Memory B cell (primary cell): ENCODE measurements around the gene SP100.
A peak's percentile ranks its signal among the peaks of the same experiment; 100 is the strongest.

Experiments
- ATAC-seq: fragments of 150-1000 bp; cut with Tn5 transposase; 2 replicates; pipeline ENCODE4 v1.10.0; 2021; ENCODE audit warnings: low read depth, mild to moderate bottlenecking, moderate library complexity
- DNase-seq, 2 donors: peaks; one replicate each; pipeline ENCODE4 v3.0.0; 2022; ENCODE audit warnings: low spot score in 2 of 2
- H3K27ac Mint-ChIP-seq: one replicate; pipeline ENCODE4 v1.8.0; 2022; ENCODE audit warnings: mild to moderate bottlenecking, moderate library complexity, mixed read lengths
- H3K27me3 Mint-ChIP-seq: one replicate; pipeline ENCODE4 v1.8.0; 2022; ENCODE audit warnings: mixed read lengths
- H3K36me3 Mint-ChIP-seq: one replicate; pipeline ENCODE4 v1.8.0; 2022; ENCODE audit warnings: mild to moderate bottlenecking, mixed read lengths
- H3K4me1 Mint-ChIP-seq: one replicate; pipeline ENCODE4 v1.8.0; 2022; ENCODE audit warnings: mixed read lengths
- H3K4me3 Mint-ChIP-seq: one replicate; pipeline ENCODE4 v1.8.0; 2022; ENCODE audit warnings: mild to moderate bottlenecking, moderate library complexity, mixed read lengths
- H3K9me3 Mint-ChIP-seq: one replicate; pipeline ENCODE4 v1.8.0; 2022; ENCODE audit warnings: mixed read lengths

Gene SP100

DNA sequence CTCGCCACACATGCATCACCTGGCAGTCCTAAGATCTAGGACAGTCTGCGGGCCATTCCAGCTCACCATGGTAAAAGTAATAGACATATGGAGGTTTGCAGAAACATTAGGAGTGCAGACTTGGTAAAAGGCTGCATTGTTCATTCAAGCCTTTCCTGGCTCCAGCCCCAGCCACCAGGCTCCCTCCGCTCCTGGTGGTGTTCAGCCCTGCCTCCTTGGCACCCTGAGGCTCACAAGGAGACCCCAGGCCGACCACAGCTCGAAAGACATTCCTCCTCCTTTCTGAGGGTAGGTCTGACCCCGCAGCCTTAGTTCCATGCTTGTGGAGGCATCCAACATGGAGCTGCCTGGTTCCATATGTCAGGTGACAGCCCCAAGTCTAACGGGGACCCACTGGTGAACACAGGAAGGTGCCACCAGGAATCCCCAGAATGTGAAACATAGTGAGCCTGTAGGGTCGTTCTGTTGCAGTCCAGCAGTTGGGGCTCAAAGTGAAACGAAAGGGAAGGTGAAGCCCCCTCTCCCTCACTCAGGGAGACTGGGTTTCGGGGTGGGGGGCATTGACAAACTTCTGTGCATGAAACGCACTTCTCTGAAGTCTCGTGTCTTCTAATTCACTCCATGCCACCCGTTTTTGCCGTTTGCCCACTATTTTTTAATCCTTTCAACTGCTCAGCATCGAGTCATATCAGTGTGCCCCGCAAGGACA, 5.0 kb upstream of the SP100 start:
- no peaks in the 10 kb centered on the region for H3K27me3 Mint-ChIP-seq
- H3K36me3 Mint-ChIP-seq = peaks cover 10% of the 10 kb centered on the region

GRCh38 chr2:230411570-230412370, 4.2 kb upstream of the SP100 start:
- H3K9me3 Mint-ChIP-seq = no peaks in the 10 kb centered on the region
- peak overlapping the region; percentile 99 for H3K4me3 Mint-ChIP-seq
- no peaks in the 10 kb centered on the region for H3K27me3 Mint-ChIP-seq
- peak; percentile 63 for ATAC-seq
- H3K27ac Mint-ChIP-seq = peak overlapping the region; percentile 99
- peak; percentile 40 to 46 for DNase-seq
- H3K4me1 Mint-ChIP-seq = peaks cover 43% of the 10 kb centered on the region
- peaks cover 8% of the 10 kb centered on the region for H3K36me3 Mint-ChIP-seq

More for the DNA sequence above, 5.0 kb upstream of the SP100 start:
- Mint-ChIP-seq H3K27ac (peak overlapping the region; percentile 99), H3K4me3 (peak overlapping the region; percentile 99), H3K4me1 (peaks cover 43% of the 10 kb centered on the region), H3K9me3 (no peaks in the 10 kb centered on the region)
- DNase-seq = no peak
- ATAC-seq = no peak

- peaks cover 43% of the 10 kb centered on the region for H3K4me1 Mint-ChIP-seq
- peak overlapping the region; percentile 99 for H3K27ac Mint-ChIP-seq
- peak overlapping the region; percentile 99 for H3K4me3 Mint-ChIP-seq
- H3K36me3 Mint-ChIP-seq = peaks cover 2% of the 10 kb centered on the region
- H3K9me3 Mint-ChIP-seq = no peaks in the 10 kb centered on the region
- no peaks in the 10 kb centered on the region for H3K27me3 Mint-ChIP-seq
- DNase-seq (no peak), ATAC-seq (no peak)
Measured at GRCh38 chr2:230412371-230412711, 3.7 kb upstream of the SP100 start.

GRCh38 chr2:230412846-230413245, 3.2 kb upstream of the SP100 start:
- Mint-ChIP-seq H3K36me3 (peaks cover 3% of the 10 kb centered on the region), H3K9me3 (no peaks in the 10 kb centered on the region), H3K27ac (peak overlapping the region; percentile 99), H3K4me3 (peak overlapping the region; percentile 99), H3K4me1 (peaks cover 45% of the 10 kb centered on the region), H3K27me3 (no peaks in the 10 kb centered on the region)
- DNase-seq = no peak
- no peak for ATAC-seq

DNA sequence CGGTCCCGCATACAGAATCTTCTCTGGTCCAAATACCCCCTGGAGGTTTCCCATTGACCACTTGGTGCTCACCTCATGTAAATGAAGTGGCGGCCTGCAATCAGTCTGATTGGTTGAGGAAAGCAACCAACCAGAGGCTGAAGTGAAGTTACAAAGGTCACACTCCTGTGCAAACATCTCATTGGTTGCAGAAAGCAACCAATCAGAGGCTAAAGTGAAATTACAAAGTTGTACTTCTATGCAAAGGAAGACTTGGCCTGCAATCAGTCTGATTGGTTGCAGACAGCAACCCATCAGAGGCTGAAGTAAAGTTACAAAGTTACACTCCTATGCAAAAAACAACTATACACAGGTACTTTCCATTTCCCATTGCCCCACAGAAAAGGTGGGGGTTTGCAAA, 2.5 kb upstream of the SP100 start:
- H3K27ac Mint-ChIP-seq = peak overlapping the region; percentile 99
- no peaks in the 10 kb centered on the region for H3K9me3 Mint-ChIP-seq
- H3K4me1 Mint-ChIP-seq = peaks cover 48% of the 10 kb centered on the region
- H3K4me3 Mint-ChIP-seq = peak overlapping the region; percentile 55
- DNase-seq (no peak), ATAC-seq (no peak)
- peaks cover 6% of the 10 kb centered on the region for H3K36me3 Mint-ChIP-seq
- no peaks in the 10 kb centered on the region for H3K27me3 Mint-ChIP-seq

DNA sequence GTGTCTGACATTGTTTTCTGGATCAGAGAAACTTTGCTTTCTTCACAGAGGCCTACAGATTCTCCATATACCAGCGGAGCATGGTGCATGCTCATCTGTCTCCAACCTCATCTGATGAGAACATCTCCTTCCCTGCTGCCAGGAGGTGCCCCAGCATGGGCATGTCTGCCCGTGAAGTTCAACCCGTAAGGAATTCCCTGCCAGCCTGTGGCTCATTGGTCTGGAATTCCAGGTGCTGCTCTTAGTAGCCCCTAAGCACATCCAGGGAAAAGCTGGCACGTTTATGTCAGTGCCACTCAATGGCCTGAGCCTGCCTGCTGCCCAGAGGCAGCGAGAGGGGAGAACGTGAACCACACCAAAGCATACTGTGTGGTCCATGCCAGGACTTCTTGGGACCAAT, 1.7 kb upstream of the SP100 start:
- Mint-ChIP-seq H3K27ac (peak overlapping the region; percentile 96), H3K4me1 (peaks cover 56% of the 10 kb centered on the region), H3K9me3 (no peaks in the 10 kb centered on the region), H3K4me3 (peak overlapping the region; percentile 18), H3K27me3 (no peaks in the 10 kb centered on the region), H3K36me3 (peaks cover 10% of the 10 kb centered on the region)
- no peak for ATAC-seq
- DNase-seq = no peak

DNA sequence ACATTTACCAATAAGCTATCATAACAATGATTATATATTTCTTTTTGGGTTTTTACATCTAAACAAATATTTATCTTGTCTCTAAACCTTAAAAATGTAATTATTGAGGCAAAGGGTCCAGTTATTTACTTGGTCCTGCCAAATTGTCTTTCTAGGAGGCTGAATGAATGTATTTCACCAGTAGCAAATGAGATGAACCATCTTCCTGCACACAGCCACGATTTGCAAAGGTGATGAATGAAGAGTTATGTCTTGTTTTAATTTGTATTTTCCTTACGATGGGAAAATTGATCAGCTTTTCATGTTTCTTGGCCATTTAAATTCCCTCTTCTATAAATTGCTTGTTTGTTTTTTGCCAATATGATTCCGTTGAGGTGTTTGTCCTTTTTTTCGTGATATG, 1.4 kb downstream of the SP100 start:
- H3K27me3 Mint-ChIP-seq = no peaks in the 10 kb centered on the region
- no peak for DNase-seq
- H3K27ac Mint-ChIP-seq = peak overlapping the region; percentile 72
- no peak for ATAC-seq
- no peaks in the 10 kb centered on the region for H3K9me3 Mint-ChIP-seq
- peaks cover 23% of the 10 kb centered on the region for H3K36me3 Mint-ChIP-seq
- peaks cover 60% of the 10 kb centered on the region for H3K4me1 Mint-ChIP-seq
- peak overlapping the region; percentile 95 for H3K4me3 Mint-ChIP-seq

DNA sequence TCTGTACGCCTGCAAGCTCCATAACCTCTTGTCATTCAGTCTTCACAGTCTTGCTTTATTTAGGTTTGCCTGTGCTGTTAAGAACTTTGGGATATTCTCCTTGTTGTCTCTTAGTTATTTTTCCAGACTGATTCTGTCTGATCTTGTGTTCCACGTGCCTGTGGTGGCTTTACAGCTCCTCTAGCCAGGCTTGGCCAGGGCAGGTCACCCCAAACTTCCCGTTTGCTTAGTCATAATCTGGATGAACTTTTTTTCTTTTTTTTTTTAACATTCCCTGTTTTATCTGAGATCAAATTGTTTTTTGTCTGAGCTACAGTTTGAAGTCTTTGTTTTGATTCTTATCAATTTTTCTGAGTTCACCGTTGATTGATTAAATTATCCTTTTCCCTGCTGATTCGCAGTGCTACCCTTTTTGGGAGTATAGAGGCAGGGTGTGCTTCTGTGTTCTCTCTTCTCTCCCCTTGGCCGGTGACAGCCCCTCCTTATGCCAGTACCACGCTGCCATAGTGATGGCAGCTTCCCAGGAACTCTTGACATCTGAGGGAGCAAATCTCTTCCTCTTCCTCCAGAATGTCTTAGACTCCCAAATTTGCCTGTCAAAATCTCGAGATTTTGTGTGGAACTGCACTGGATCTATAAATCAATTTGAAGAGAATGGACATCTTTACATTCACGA, 2.5 kb downstream of the SP100 start:
- H3K27ac Mint-ChIP-seq = peak overlapping the region; percentile 88
- ATAC-seq (no peak), DNase-seq (no peak)
- peak overlapping the region; percentile 95 for H3K4me3 Mint-ChIP-seq
- peaks cover 30% of the 10 kb centered on the region for H3K36me3 Mint-ChIP-seq
- no peaks in the 10 kb centered on the region for H3K27me3 Mint-ChIP-seq
- peaks cover 58% of the 10 kb centered on the region for H3K4me1 Mint-ChIP-seq
- H3K9me3 Mint-ChIP-seq = no peaks in the 10 kb centered on the region

DNA sequence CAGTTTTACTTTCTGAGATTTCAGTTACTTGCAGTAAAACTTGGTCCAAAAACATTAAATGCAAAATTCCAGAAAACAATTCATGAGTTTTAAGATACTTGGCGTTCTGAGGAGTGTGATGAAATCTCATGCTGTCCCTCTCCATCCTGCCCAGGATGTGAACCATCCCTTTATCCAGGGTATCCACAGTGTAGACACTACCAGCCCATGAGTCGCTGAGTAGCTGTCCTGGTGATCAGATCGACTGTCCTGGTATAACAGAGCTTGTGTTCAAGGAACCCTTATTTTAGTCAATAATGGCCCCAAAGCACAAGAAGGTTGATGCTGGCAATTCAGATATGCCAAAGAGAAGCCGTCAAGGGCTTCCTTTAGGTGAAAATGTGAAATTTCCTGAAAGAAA, 3.2 kb downstream of the SP100 start:
- Mint-ChIP-seq H3K9me3 (no peaks in the 10 kb centered on the region), H3K4me1 (peaks cover 60% of the 10 kb centered on the region), H3K27ac (peak overlapping the region; percentile 88), H3K27me3 (no peaks in the 10 kb centered on the region), H3K36me3 (peaks cover 37% of the 10 kb centered on the region), H3K4me3 (peak overlapping the region; percentile 95)
- ATAC-seq (no peak), DNase-seq (no peak)

GRCh38 chr2:230422149-230422548, 6.1 kb downstream of the SP100 start:
- H3K4me1 Mint-ChIP-seq = peaks cover 70% of the 10 kb centered on the region
- ATAC-seq (no peak), DNase-seq (no peak)
- H3K4me3 Mint-ChIP-seq = peak overlapping the region; percentile 67
- peak overlapping the region; percentile 88 for H3K27ac Mint-ChIP-seq
- peaks cover 50% of the 10 kb centered on the region for H3K36me3 Mint-ChIP-seq
- no peaks in the 10 kb centered on the region for H3K27me3 Mint-ChIP-seq
- no peaks in the 10 kb centered on the region for H3K9me3 Mint-ChIP-seq

GRCh38 chr2:230423851-230424458, 8.0 kb downstream of the SP100 start:
- Mint-ChIP-seq H3K4me3 (peak overlapping the region; percentile 71), H3K36me3 (peaks cover 48% of the 10 kb centered on the region), H3K4me1 (peaks cover 69% of the 10 kb centered on the region), H3K9me3 (peaks cover 1% of the 10 kb centered on the region), H3K27me3 (no peaks in the 10 kb centered on the region), H3K27ac (peak overlapping the region; percentile 88)
- DNase-seq = no peak
- no peak for ATAC-seq

DNA sequence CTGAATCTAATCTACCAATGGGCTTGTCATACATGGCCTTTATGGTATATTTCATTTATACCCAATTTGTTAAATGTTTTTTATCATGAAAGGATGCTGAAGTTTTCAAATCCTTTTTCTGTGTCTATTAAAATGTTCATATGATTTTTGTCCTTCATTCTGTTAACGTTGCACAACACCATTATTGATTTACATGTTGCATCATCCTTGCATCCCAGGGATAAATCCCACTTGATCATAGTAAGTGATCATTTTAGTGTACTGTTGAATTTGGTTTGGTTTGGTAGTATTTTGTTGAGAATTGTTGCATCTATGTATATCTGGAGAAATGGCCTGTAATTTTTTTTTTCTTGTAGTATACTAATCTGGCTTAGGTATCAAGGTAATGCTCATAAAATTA, 9.4 kb downstream of the SP100 start:
- Mint-ChIP-seq H3K4me3 (peak overlapping the region; percentile 65), H3K27me3 (no peaks in the 10 kb centered on the region), H3K36me3 (peaks cover 59% of the 10 kb centered on the region), H3K9me3 (peaks cover 5% of the 10 kb centered on the region), H3K27ac (peak overlapping the region; percentile 88), H3K4me1 (peaks cover 70% of the 10 kb centered on the region)
- no peak for ATAC-seq
- DNase-seq = no peak

GRCh38 chr2:230429513-230429912, 13.5 kb downstream of the SP100 start:
- H3K27ac Mint-ChIP-seq = peak overlapping the region; percentile 43
- H3K4me1 Mint-ChIP-seq = peaks cover 58% of the 10 kb centered on the region
- peaks cover 5% of the 10 kb centered on the region for H3K9me3 Mint-ChIP-seq
- no peaks in the 10 kb centered on the region for H3K27me3 Mint-ChIP-seq
- ATAC-seq (no peak), DNase-seq (no peak)
- no peak overlapping the region for H3K4me3 Mint-ChIP-seq
- peaks cover 49% of the 10 kb centered on the region for H3K36me3 Mint-ChIP-seq
